Upper lobe of left lung (tissue), 6 donors: ENCODE data around the gene PLCB1. TPM values are rescaled to one million over a fixed set of nuclear protein-coding genes. Genes with fewer than 3 reads are reported as not detected.

Experiments used
- ATAC-seq, 2 donors: fragments of 200-7000 bp; cut with Tn5 transposase; one replicate each; pipeline ENCODE4 v1.9.1; 2022; ENCODE audit warnings: mild to moderate bottlenecking in 2 of 2, moderate library complexity in 2 of 2; ENCODE audit not compliant: low FRiP score in 2 of 2
- DNase-seq, 2 donors: peaks; one replicate each; pipeline ENCODE4 v3.0.0-alpha.2; 2019 to 2020
- H3K27ac ChIP-seq, 4 donors: fragments of 200-600 bp; sonication (generic); one replicate each; pipeline ENCODE4 v1.5.1; 2016 to 2019
- H3K27me3 ChIP-seq, 4 donors: fragments of 200-600 bp; sonication (generic); one replicate each; pipeline ENCODE4 v1.5.1; 2017 to 2019
- H3K36me3 ChIP-seq, 4 donors: fragments of 200-600 bp; sonication (generic); one replicate each; pipeline ENCODE4 v1.5.1; 2016 to 2019
- H3K4me1 ChIP-seq, 4 donors: fragments of 200-600 bp; sonication (generic); one replicate each; pipeline ENCODE4 v1.5.1; 2018 to 2019
- H3K4me3 ChIP-seq, 4 donors: fragments of 200-600 bp; sonication (generic); one replicate each; pipeline ENCODE4 v1.5.1; 2017 to 2019; ENCODE audit warnings: mild to moderate bottlenecking in 2 of 4, moderate library complexity in 1 of 4
- H3K9me3 ChIP-seq, 4 donors: fragments of 200-600 bp; sonication (generic); one replicate each; pipeline ENCODE4 v1.5.1; 2018 to 2019
- EP300 ChIP-seq, 4 donors: sonication (generic); formaldehyde crosslinking; IDR thresholded peaks; one replicate each; pipeline ENCODE4 v1.5.1; 2017; ENCODE audit warnings: antibody characterized with exemption in 4 of 4, control low read depth in 2 of 4
- POLR2A ChIP-seq, 4 donors: fragments of 450-650 bp; IDR thresholded peaks; one replicate each; pipeline ENCODE4 v1.5.1; 2016 to 2017; ENCODE audit warnings: antibody characterized with exemption in 4 of 4, mild to moderate bottlenecking in 2 of 4
- POLR2AphosphoS5 ChIP-seq, 2 donors: sonication (generic); formaldehyde crosslinking; IDR thresholded peaks; one replicate each; pipeline ENCODE4 v1.5.1; 2017; ENCODE audit warnings: antibody characterized with exemption in 2 of 2
- WGBS, 2 donors: methylation state at CpG; one replicate each; pipeline ENCODE4 v1.1.5; 2017 to 2018; 5-methylcytosine and 5-hydroxymethylcytosine counted together
- total RNA-seq, 6 donors: library from RNA; depleted of rRNA in 4 of 6; stranded (reverse); fragments of >200 nt in 4 of 6; gene quantifications; one replicate each; pipeline versions ENCODE4 v1.1.0 to v1.2.1, GENCODE V29; 2016 to 2021
- TF ChIP-seq, protein P1 (sequence below), 6 experiments: fragments of 450-650 bp in 4 of 6; fragments of 200-600 bp in 2 of 6; sonication (generic) in 2 of 6; IDR thresholded peaks; one replicate each; pipeline ENCODE4 v1.5.1; 2016 to 2019; ENCODE audit warnings: antibody characterized with exemption in 6 of 6
- donor health status: DM: no; HTN: no; CAD: no; lungs with moderate emphysema.
- donor health status: DM: no; HTN: yes; CAD: no; lungs with severe emphysema.

The PLCB1 gene
- total RNA-seq, 6 donors from 2014 or later: 4.8 to 26.2 (median 10.7) TPM

DNA sequence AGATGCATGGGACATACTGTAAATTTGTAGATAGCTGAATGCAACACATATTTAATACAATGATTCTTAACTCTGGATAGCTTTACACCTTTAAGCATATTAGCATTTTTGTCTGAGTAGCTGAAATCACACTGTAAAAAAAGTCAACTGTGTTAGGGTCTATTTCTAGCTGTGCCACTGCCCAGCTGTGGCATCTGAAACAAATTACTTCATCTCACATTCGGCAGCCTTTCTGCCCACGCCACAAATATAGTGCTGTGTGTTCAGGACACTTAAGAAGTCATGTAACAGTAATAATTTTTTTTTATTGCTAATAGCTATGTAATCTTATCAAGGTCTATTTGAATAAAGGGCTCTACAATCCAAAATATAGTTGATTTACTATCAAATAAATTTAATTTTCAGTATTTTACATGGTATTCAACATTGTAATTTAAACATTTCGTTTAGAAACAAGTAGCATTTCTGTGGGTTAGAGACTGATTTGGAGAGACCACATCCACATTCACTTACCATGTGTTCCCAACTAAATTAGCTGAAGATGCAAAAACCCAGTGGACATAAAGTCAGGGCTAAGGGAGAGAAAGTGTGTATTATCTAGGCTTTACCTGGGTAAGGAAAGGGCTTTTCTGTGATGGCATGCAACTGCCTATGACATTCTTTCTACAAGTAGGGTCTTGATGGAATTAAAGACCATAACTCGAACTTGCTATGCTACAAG, 276.7 kb downstream of the PLCB1 start:
- Histone ChIP-seq H3K4me1 (no peaks in the 10 kb centered on the region), H3K4me3 (no peak overlapping the region), H3K36me3 (no peaks in the 10 kb centered on the region), H3K9me3 (no peaks in the 10 kb centered on the region), H3K27me3 (no peaks in the 10 kb centered on the region), H3K27ac (no peak overlapping the region)
- WGBS, 2 donors: 76 to 79% methylated on average over 4 of the region's 4 CpGs
- DNase-seq (no peak), ATAC-seq (no peak)
- TF ChIP-seq EP300 (IDR thresholded peaks at IDR 0.05) (no peak), POLR2A (IDR thresholded peaks at IDR 0.05) (no peak), POLR2AphosphoS5 (IDR thresholded peaks at IDR 0.05) (no peak)
- TF ChIP-seq, protein P1, sequence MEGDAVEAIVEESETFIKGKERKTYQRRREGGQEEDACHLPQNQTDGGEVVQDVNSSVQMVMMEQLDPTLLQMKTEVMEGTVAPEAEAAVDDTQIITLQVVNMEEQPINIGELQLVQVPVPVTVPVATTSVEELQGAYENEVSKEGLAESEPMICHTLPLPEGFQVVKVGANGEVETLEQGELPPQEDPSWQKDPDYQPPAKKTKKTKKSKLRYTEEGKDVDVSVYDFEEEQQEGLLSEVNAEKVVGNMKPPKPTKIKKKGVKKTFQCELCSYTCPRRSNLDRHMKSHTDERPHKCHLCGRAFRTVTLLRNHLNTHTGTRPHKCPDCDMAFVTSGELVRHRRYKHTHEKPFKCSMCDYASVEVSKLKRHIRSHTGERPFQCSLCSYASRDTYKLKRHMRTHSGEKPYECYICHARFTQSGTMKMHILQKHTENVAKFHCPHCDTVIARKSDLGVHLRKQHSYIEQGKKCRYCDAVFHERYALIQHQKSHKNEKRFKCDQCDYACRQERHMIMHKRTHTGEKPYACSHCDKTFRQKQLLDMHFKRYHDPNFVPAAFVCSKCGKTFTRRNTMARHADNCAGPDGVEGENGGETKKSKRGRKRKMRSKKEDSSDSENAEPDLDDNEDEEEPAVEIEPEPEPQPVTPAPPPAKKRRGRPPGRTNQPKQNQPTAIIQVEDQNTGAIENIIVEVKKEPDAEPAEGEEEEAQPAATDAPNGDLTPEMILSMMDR (IDR thresholded peaks at IDR 0.05): no peak

DNA sequence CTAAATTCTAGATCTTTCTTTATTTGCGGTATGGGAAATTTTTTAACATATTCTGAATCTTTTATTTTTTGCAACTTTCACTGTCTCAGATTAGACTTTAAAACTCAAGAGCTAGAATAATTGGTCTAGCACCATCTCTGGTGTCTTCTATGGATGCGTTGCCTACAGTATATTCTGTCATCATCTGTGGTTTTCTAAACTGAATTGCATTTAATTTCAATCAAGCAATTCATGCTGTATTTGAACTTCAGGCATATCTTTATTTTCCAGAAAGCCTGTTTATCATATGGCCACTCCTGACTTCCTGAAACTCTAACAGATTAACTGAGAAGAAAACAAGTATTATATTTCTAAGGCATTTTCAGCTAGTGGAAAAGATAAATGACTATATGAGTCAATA, 281.6 kb downstream of the PLCB1 start:
- no peak overlapping the region for H3K4me3 ChIP-seq
- TF ChIP-seq EP300 (IDR thresholded peaks at IDR 0.05) (no peak), POLR2AphosphoS5 (IDR thresholded peaks at IDR 0.05) (no peak), POLR2A (IDR thresholded peaks at IDR 0.05) (no peak)
- TF ChIP-seq, protein P1 (IDR thresholded peaks at IDR 0.05): no peak
- DNase-seq (no peak), ATAC-seq (no peak)
- H3K36me3 ChIP-seq: no peaks in the 10 kb centered on the region
- H3K27ac ChIP-seq: no peak overlapping the region
- H3K4me1 ChIP-seq: peaks cover 0 to 5% (median 0%) of the 10 kb centered on the region in 4 donors
- 94 to 97% methylated on average over 2 of the region's 2 CpGs for WGBS, 2 donors
- no peaks in the 10 kb centered on the region for H3K27me3 ChIP-seq
- H3K9me3 ChIP-seq: no peaks in the 10 kb centered on the region

DNA sequence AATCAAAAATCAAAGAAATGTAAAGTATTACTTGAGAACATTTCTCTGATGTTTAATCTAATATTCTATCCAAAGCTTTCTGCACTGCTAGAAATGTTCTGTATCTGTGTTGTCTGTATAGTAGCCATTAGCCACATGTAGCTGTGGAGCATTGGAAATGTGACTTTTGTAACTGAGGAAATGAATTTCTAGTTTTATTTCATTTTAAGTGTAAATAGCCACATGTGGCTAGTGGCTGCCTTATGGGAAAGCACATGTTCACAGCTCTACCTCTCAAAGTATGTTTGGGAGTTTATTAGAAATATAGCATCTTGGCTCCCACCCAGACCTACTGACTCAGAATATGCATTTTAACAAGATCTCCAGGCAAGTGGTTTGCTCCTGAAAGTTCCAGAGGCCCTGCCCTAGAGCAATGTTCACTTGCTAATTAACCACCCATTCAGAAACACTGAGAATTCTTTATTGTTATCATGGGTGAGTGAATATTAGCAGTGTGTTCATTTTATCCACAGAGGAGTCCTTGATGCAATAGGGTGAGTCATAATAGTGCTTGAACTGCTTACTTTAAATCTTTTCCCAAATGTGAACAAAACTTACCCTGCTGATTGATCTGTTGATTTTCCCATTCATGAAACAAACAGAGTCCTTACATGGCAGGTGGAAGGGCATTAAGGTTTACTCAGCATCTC, 282.7 kb downstream of the PLCB1 start:
- DNase-seq (no peak), ATAC-seq (peak in 1 of 2 donors; percentile 46)
- no peak for TF ChIP-seq POLR2AphosphoS5 (IDR thresholded peaks at IDR 0.05)
- TF ChIP-seq, protein P1 (IDR thresholded peaks at IDR 0.05): no peak
- Histone ChIP-seq H3K36me3 (no peaks in the 10 kb centered on the region), H3K4me3 (no peak overlapping the region), H3K9me3 (no peaks in the 10 kb centered on the region), H3K27ac (no peak overlapping the region), H3K4me1 (peaks cover 0 to 5% (median 0%) of the 10 kb centered on the region in 4 donors), H3K27me3 (no peaks in the 10 kb centered on the region)

DNA sequence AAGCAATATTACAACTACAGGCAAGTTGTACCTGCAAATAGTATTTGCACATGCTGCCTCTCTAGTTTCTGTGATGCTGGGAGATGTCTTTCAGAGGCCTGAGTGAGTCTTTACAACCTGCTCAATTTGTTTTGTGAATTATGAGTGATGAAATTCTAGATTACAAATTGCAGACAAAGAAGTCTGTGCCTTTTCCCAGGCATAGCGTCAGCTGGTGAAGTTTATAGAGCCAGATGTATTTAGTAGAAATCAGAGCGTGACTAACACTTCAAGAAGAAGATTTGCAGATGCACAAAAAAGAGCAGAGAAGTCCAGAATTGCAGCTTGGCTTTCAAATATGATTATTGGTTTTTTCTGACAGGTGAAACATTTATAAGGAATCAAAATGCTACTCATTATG, 289.9 kb downstream of the PLCB1 start:
- DNase-seq (no peak), ATAC-seq (no peak)
- Histone ChIP-seq H3K9me3 (no peaks in the 10 kb centered on the region), H3K4me3 (no peak overlapping the region), H3K4me1 (peaks cover 0 to 7% (median 2%) of the 10 kb centered on the region in 4 donors), H3K27ac (no peak overlapping the region), H3K27me3 (no peaks in the 10 kb centered on the region), H3K36me3 (no peaks in the 10 kb centered on the region)
- TF ChIP-seq, protein P1 (IDR thresholded peaks at IDR 0.05): no peak
- TF ChIP-seq POLR2AphosphoS5 (IDR thresholded peaks at IDR 0.05): no peak
- TF ChIP-seq EP300 (IDR thresholded peaks at IDR 0.05): no peak
- TF ChIP-seq POLR2A (IDR thresholded peaks at IDR 0.05): no peak
- WGBS, 2 donors: 88 to 89% methylated on average over 2 of the region's 2 CpGs
